Kidney (tissue), 14 donors: ENCODE measurements around the gene GPRIN3. TPM values are rescaled to one million over a fixed set of nuclear protein-coding genes. Genes with fewer than 3 reads are reported as not detected.

ENCODE experiments used
- DNase-seq, 5 donors: peaks; one replicate each; pipeline ENCODE4 v3.0.0-alpha.2; 2013 to 2020
- FAIRE-seq: peaks from 2 replicates; lab custom pipeline; 2012; peaks lifted over from hg19 to GRCh38; lab: Jason Lieb, UNC
- H3K27ac ChIP-seq, 2 donors: one replicate each; pipeline ENCODE4 v1.7.0; 2013; ENCODE audit warnings: low read depth in 2 of 2, low read length in 2 of 2, inconsistent platforms in 1 of 2
- H3K27me3 ChIP-seq: one replicate; pipeline ENCODE4 v1.7.1; 2013; ENCODE audit warnings: low read length, inconsistent platforms; ENCODE audit not compliant: control insufficient read depth, insufficient read depth
- H3K36me3 ChIP-seq, 3 donors: one replicate each; pipeline versions ENCODE4 v1.7.0 to v1.7.1; 2013; ENCODE audit warnings: low read length in 3 of 3, control low read depth in 1 of 3, inconsistent platforms in 1 of 3; ENCODE audit not compliant: insufficient read depth in 3 of 3, control insufficient read depth in 2 of 3
- H3K4me1 ChIP-seq, 3 donors: one replicate each; pipeline versions ENCODE4 v1.7.0 to v1.7.1; 2013; ENCODE audit warnings: low read length in 3 of 3, inconsistent platforms in 1 of 3, low read depth in 1 of 3; ENCODE audit not compliant: control insufficient read depth in 2 of 3, insufficient read depth in 2 of 3
- H3K4me3 ChIP-seq, 3 donors: one replicate each; pipeline versions ENCODE4 v1.7.0 to v1.8.1; 2013; ENCODE audit warnings: low read length in 3 of 3, control low read depth in 1 of 3, inconsistent platforms in 1 of 3
- H3K9ac ChIP-seq, 3 donors: one replicate each; pipeline versions ENCODE4 v1.7.0 to v1.7.1; 2013; ENCODE audit warnings: low read length in 3 of 3, control low read depth in 1 of 3, inconsistent platforms in 1 of 3
- H3K9me3 ChIP-seq, 3 donors: one replicate each; pipeline versions ENCODE4 v1.7.0 to v1.7.1; 2013; ENCODE audit warnings: low read length in 3 of 3, control low read depth in 1 of 3, inconsistent platforms in 1 of 3; ENCODE audit not compliant: control insufficient read depth in 2 of 3, insufficient read depth in 1 of 3
- intact Hi-C: fragments of 100-400 bp; cut with DNase I; formaldehyde crosslinking; loops from one replicate; pipeline ENCODE4 v1.11.1; 2022
- polyA plus RNA-seq: library from polyadenylated mRNA; stranded (reverse); fragments of 350-450 nt; fragmentation: Illumina TruSeq; extraction: RNeasy Lipid Tissue Mini Kit (QIAGEN cat#74804); gene quantifications from one replicate; pipeline ENCODE4 v1.2.3, GENCODE V29; 2014; ENCODE audit warnings: low read depth, low replicate concordance; ENCODE audit not compliant: insufficient read depth
- total RNA-seq: library from RNA; stranded (reverse); fragmentation: NEBNext Ultra II Directional; extraction: Animal tissue kit (Norgen Biotek cat#: 25700); gene quantifications from one replicate; pipeline ENCODE4 v1.2.1, GENCODE V29; 2021
- TF ChIP-seq, protein P1 (sequence below): IDR thresholded peaks from 3 replicates; pipeline ENCODE4 v1.5.1; 2012; ENCODE audit warnings: mild to moderate bottlenecking, moderate library complexity, borderline replicate concordance; ENCODE audit not compliant: insufficient read depth; ENCODE audit errors: extremely low read depth
- donor health status: control.
- donor health status: control.
- donor health status: control.
- donor health status: control.
- donor health status: control.
- donor health status: DM: yes; HTN: yes; CAD: no.
- donor health status: Normal renal cell carcinoma (clear cell type).

Gene GPRIN3
- total and polyA plus RNA-seq, 2 donors from 2014 or later = 2.2 to 15.2 TPM

DNA sequence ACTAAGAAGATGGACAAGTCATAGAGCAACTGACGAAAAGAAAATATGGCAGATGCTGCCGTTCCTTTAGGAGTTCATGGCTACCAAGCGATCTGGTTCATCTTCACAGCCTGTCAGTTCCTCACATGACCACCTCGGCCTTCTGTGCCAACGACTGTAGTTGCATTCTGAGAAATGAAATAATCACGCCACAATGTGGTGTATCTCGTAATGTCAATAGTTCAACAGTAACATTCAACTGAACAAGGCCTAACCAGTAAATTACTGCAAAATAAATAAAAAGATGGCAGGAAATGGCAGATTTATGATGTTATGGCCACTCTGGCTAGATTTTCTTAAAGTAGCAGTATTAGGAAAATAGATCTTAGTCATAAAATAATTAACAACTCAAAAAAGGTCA lies 4.4 kb downstream of the GPRIN3 start:
- FAIRE-seq (peak; percentile 42), DNase-seq (peak in 1 of 5 donors; percentile 78)
- peak overlapping the region; percentile 6 to 9 for H3K27ac ChIP-seq
- no peak overlapping the region for H3K9ac ChIP-seq
- H3K36me3 ChIP-seq = no peaks in the 10 kb centered on the region
- no peak overlapping the region for H3K4me3 ChIP-seq
- H3K9me3 ChIP-seq = no peaks in the 10 kb centered on the region
- intact Hi-C loops = no loop called here
- TF ChIP-seq, protein P1, sequence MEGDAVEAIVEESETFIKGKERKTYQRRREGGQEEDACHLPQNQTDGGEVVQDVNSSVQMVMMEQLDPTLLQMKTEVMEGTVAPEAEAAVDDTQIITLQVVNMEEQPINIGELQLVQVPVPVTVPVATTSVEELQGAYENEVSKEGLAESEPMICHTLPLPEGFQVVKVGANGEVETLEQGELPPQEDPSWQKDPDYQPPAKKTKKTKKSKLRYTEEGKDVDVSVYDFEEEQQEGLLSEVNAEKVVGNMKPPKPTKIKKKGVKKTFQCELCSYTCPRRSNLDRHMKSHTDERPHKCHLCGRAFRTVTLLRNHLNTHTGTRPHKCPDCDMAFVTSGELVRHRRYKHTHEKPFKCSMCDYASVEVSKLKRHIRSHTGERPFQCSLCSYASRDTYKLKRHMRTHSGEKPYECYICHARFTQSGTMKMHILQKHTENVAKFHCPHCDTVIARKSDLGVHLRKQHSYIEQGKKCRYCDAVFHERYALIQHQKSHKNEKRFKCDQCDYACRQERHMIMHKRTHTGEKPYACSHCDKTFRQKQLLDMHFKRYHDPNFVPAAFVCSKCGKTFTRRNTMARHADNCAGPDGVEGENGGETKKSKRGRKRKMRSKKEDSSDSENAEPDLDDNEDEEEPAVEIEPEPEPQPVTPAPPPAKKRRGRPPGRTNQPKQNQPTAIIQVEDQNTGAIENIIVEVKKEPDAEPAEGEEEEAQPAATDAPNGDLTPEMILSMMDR = no peak
- peaks cover 0 to 16% (median 14%) of the 10 kb centered on the region in 3 donors for H3K4me1 ChIP-seq
- H3K27me3 ChIP-seq = no peaks in the 10 kb centered on the region

DNA sequence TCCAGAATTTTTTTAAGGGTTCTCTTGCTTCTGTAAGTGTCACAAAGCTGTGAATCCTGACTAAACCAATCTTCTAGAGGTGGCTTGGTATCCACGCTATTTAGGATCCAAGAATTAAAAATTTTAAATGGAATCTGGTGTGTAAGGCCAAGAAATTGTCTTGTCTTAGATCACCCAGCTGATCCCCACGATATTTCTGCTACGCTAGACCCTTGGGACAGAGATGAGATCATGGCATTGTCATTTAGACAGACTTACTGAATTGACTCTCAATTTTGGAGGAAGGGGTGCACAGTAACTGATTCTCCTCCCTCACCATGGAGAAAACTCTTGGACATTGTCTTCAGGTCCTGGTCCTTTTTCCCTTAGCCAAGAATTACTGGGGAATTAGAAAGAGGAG lies 5.7 kb downstream of the GPRIN3 start:
- TF ChIP-seq, protein P1 = no peak
- intact Hi-C loops = no loop called here
- H3K4me1 ChIP-seq = peaks cover 0 to 25% (median 19%) of the 10 kb centered on the region in 3 donors
- H3K4me3 ChIP-seq = no peak overlapping the region
- no peak overlapping the region for H3K9ac ChIP-seq
- no peak for FAIRE-seq
- peak overlapping the region in 1 of 2 donors; percentile 28 for H3K27ac ChIP-seq
- DNase-seq = no peak
- H3K36me3 ChIP-seq = no peaks in the 10 kb centered on the region
- no peaks in the 10 kb centered on the region for H3K9me3 ChIP-seq
- no peaks in the 10 kb centered on the region for H3K27me3 ChIP-seq

DNA sequence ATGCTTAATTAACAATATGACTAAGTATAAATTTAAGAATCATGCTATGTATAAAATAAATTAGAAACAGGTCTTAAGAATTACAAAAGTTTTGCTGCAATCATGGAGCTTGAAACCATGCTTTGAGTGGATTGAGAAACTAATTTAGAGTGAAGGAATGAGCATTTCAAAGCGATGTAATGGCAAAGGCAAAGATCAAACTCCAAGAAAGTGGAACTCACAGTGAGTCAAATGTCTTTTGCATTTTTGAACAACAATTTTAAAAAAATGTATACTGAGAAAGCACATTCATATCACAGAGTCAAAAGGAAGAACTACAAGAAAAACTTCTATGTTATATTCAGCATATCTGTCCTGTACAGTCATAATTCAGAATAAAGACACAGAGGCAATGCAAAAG lies 6.6 kb downstream of the GPRIN3 start:
- FAIRE-seq (no peak), DNase-seq (no peak)
- peaks cover 0 to 33% (median 20%) of the 10 kb centered on the region in 3 donors for H3K4me1 ChIP-seq
- no peaks in the 10 kb centered on the region for H3K9me3 ChIP-seq
- TF ChIP-seq, protein P1 = no peak
- H3K36me3 ChIP-seq = no peaks in the 10 kb centered on the region
- no peak overlapping the region for H3K27ac ChIP-seq
- no peaks in the 10 kb centered on the region for H3K27me3 ChIP-seq
- H3K9ac ChIP-seq = no peak overlapping the region
- no peak overlapping the region for H3K4me3 ChIP-seq
- intact Hi-C loops = no loop called here

DNA sequence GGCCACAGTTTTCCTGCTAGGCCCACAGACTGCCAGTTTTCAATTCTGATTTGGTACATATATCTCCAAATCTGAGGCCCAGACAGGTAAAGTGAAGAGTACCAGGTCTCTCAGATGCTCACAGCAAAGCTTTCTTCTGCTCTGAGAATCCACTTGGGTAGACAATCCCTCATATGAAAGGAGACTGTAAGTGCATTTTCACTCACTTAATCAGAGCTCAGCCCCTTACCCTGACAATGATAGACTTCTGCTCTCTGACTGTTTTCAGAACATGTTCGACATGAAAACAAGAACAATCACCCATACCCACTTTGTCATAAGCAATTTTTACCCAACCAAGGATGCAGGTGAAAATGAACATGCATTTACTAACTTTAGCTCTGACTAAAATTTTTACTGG lies 7.1 kb downstream of the GPRIN3 start:
- intact Hi-C loops = no loop called here
- peak overlapping the region in 1 of 2 donors; percentile 48 for H3K27ac ChIP-seq
- TF ChIP-seq, protein P1 = no peak
- H3K9me3 ChIP-seq = no peaks in the 10 kb centered on the region
- H3K36me3 ChIP-seq = no peaks in the 10 kb centered on the region
- no peak overlapping the region for H3K4me3 ChIP-seq
- peaks cover 0 to 34% (median 20%) of the 10 kb centered on the region in 3 donors for H3K4me1 ChIP-seq
- DNase-seq = no peak
- no peaks in the 10 kb centered on the region for H3K27me3 ChIP-seq
- no peak for FAIRE-seq
- no peak overlapping the region for H3K9ac ChIP-seq
